H1 (cell line): ENCODE data around the gene MEFV. TPM values are rescaled to one million over a fixed set of nuclear protein-coding genes. Genes with fewer than 3 reads are reported as not detected.

Source experiments
- CEBPB ChIP-seq: IDR thresholded peaks from 2 replicates; pipeline ENCODE4 v1.6.1; 2012; ENCODE audit warnings: low read depth, low read length
- CHD7 ChIP-seq: fragments of 300-600 bp; sonication (generic); IDR thresholded peaks from 2 replicates; pipeline ENCODE4 v1.7.1; 2012; ENCODE audit warnings: low read length, moderate library complexity, mild to moderate bottlenecking, inconsistent platforms; ENCODE audit not compliant: insufficient replicate concordance
- polyA plus RNA-seq, 7 experiments: library from polyadenylated mRNA; depleted of rRNA in 3 of 7; stranded (reverse) in 5 of 7; unstranded in 2 of 7; fragments of >200 nt in 5 of 7; fragments of 200-250 nt in 2 of 7; gene quantifications; 1 replicate in 5 of 7; 2 replicates in 1 of 7; 4 replicates in 1 of 7; pipeline versions ENCODE4 v1.2.1 to v1.2.3, GENCODE V29; 2011 to 2013; ENCODE audit warnings: missing spikeins in 2 of 7, mixed read lengths in 2 of 7
- total RNA-seq: library from RNA; stranded (reverse); fragmentation: NEBNext Ultra II Directional; extraction: Animal tissue kit (Norgen Biotek cat#: 25700); gene quantifications from 2 replicates; pipeline ENCODE4 v1.2.1, GENCODE V29; 2021

Gene MEFV
- total and polyA plus RNA-seq, 2 of the 8 experiments (the other 6 are each of a cell fraction or from before 2014, with no cell fraction given): 0.03 TPM; not detected in 1

DNA sequence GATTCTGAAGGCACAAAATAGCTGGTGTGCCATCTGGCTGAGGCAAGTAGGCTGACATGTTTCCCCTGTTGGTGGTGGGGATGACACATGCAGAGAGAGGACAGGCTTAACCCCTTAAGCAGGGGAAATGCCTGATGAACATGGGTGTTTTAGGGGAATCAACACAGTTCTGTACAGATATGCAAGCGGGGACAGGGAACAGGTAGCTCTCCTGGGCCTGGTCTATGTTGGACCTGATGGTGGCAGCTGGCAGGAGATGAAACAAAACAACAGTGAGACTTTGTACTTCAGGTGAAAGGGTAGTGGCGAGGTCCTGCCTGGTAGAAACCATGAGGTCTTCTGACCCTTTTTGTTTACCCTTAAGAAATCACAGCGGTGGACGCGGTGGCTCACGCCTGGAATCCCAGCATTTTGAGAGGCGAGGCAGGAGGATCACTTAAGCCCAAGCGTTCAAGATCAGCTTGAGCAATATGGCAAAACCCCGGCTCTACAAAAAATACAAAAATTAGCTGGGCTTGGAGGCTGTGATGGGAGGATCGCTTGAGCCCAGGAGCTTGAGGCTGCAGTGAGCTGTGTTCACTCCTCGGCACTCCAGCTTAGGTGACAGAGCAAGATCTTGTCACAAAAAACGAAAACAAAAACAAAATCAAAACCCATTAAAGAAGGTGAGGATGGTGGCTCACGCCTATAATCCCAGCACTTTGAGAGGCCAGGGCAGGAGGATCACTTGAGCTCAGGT, 57.9 kb downstream of the MEFV start (continued):
- TF ChIP-seq CHD7 (no peak), CEBPB (no peak)
- TF ChIP-seq, all 59 proteins: peak for 0
